Activated T-helper 17 cell treated with anti-CD3 and anti-CD28 coated beads, Interleukin-2, amount 50 U/mL, for 72 hours (primary cell): ENCODE results near the gene OR2Z1. TPM values are rescaled to one million over a fixed set of nuclear protein-coding genes. Genes with fewer than 3 reads are reported as not detected.
"Not testable (repeated sequence)": the region's sequence is repeated elsewhere in the genome, so short reads cannot be mapped to it uniquely, and the experiment has no call there.

Experiments used
- ATAC-seq: fragments of 150-1000 bp; cut with Tn5 transposase; replicated peaks from 2 replicates; pipeline ENCODE4 v1.10.0; 2021; ENCODE audit warnings: mild to moderate bottlenecking, moderate library complexity
- H3K27ac Mint-ChIP-seq: one replicate; pipeline ENCODE4 v1.8.0; 2022; ENCODE audit warnings: mixed read lengths
- H3K27me3 Mint-ChIP-seq: one replicate; pipeline ENCODE4 v1.8.0; 2022; ENCODE audit warnings: mixed read lengths
- H3K36me3 Mint-ChIP-seq: one replicate; pipeline ENCODE4 v1.8.0; 2022; ENCODE audit warnings: low read depth, mild to moderate bottlenecking, mixed read lengths
- H3K4me1 Mint-ChIP-seq: one replicate; pipeline ENCODE4 v1.8.0; 2022; ENCODE audit warnings: mixed read lengths
- H3K4me3 Mint-ChIP-seq: one replicate; pipeline ENCODE4 v1.8.0; 2022; ENCODE audit warnings: mild to moderate bottlenecking, mixed read lengths
- H3K9me3 Mint-ChIP-seq: one replicate; pipeline ENCODE4 v1.8.0; 2022; ENCODE audit warnings: mixed read lengths
- total RNA-seq, 2 donors: library from RNA; stranded (reverse); gene quantifications; one replicate each; pipeline ENCODE4 v1.2.3, GENCODE V29; 2022

The OR2Z1 gene
- total RNA-seq, 2 donors from 2014 or later: not detected

- not testable (repeated sequence) for ATAC-seq, H3K9me3 Mint-ChIP-seq, H3K27ac Mint-ChIP-seq, H3K4me3 Mint-ChIP-seq, H3K36me3 Mint-ChIP-seq, H3K27me3 Mint-ChIP-seq, H3K4me1 Mint-ChIP-seq
Measured at GRCh38 chr19:8739291-8740065, 18.0 kb downstream of the OR2Z1 start.

- not testable (repeated sequence) for ATAC-seq, H3K4me3 Mint-ChIP-seq, H3K27me3 Mint-ChIP-seq, H3K4me1 Mint-ChIP-seq, H3K9me3 Mint-ChIP-seq, H3K36me3 Mint-ChIP-seq, H3K27ac Mint-ChIP-seq
Measured at GRCh38 chr19:8767257-8767656, 45.8 kb downstream of the OR2Z1 start.

- H3K4me1 Mint-ChIP-seq, H3K9me3 Mint-ChIP-seq, H3K36me3 Mint-ChIP-seq, H3K4me3 Mint-ChIP-seq, H3K27ac Mint-ChIP-seq, H3K27me3 Mint-ChIP-seq, ATAC-seq: not testable (repeated sequence)
Measured at GRCh38 chr19:8769265-8769664, 47.8 kb downstream of the OR2Z1 start.

- ATAC-seq, H3K27me3 Mint-ChIP-seq, H3K4me1 Mint-ChIP-seq, H3K4me3 Mint-ChIP-seq, H3K9me3 Mint-ChIP-seq, H3K27ac Mint-ChIP-seq, H3K36me3 Mint-ChIP-seq: not testable (repeated sequence)
Measured at GRCh38 chr19:8773587-8773986, 52.2 kb downstream of the OR2Z1 start.

Other genes starting within 250 kb of the OR2Z1 start
- gene PRAM1, start 219.0 kb upstream of the OR2Z1 start, total RNA-seq: 1 to 10 TPM; 1.1 to 2.9 TPM
- gene ZNF414, start 207.5 kb upstream of the OR2Z1 start, total RNA-seq: 10 to 100 TPM; 18.4 to 19.1 TPM
- 100 to 1,000 TPM in 1 of 2 donors, 10 to 100 TPM in 1; 68.7 to 134 TPM for gene MYO1F, start 144.2 kb upstream of the OR2Z1 start, total RNA-seq
- 1 to 10 TPM; 2.5 to 7.4 TPM for gene ADAMTS10, start 110.9 kb upstream of the OR2Z1 start, total RNA-seq
- not detected for gene NFILZ, start 91.0 kb upstream of the OR2Z1 start, total RNA-seq
- gene ACTL9, start 22.8 kb upstream of the OR2Z1 start, total RNA-seq: not detected
- 10 to 100 TPM; 24.7 to 66.6 TPM for gene ZNF558, start 110.7 kb downstream of the OR2Z1 start, total RNA-seq
- gene MBD3L1, start 110.7 kb downstream of the OR2Z1 start, total RNA-seq: not detected